ENCODE measurements around the gene MYBPHL.

GRCh38 chr1:109261578-109261977, 45.2 kb downstream of the MYBPHL start:
- TF ChIP-seq POLR2A (IDR thresholded peaks at IDR 0.05) (no peak), CTCF (IDR thresholded peaks at IDR 0.05) (no peak)

Measured in thyroid gland (tissue), 4 donors.